ENCODE results near the gene OR4Q2.

DNA sequence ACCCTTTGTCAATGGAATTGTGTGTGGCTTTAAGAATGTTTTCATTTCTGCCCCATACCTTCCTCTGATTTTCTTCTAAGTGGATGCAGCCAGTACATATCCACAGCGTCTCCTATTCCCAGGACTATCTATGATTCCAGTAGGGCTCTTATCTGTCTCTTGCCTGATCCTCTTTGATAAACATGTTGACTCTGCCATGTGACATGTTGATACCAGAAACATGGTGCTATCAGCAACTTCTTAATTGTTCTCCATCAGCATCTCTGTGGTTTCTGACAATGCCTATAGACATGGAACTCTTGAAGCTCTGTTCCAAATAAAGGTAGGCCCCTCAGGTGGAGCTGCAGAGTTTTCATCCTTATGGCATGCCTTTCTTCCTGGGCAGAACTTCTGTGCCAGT lies 46.2 kb downstream of the OR4Q2 start:
- TF ChIP-seq CTCF (conservative IDR thresholded peaks at IDR 0.05; ENCODE audit: low read depth, low read length): no peak
- no peak for TF ChIP-seq EZH2 (IDR thresholded peaks at IDR 0.05; ENCODE audit: borderline replicate concordance, low read depth, low read length, poor library complexity, severe bottlenecking)

Measured in A673 (cell line).